GM12878 (cell line): ENCODE results near the gene OSBPL10. TPM values are rescaled to one million over a fixed set of nuclear protein-coding genes. Genes with fewer than 3 reads are reported as not detected.

ENCODE experiments used
- ATAC-seq: fragments of 200-7000 bp; cut with Tn5 transposase; 3 replicates; pipeline ENCODE4 v1.9.1; 2020; ENCODE audit warnings: mild to moderate bottlenecking, moderate library complexity
- BruUV-seq: library from RNA; stranded (reverse); fragments of 400-500 nt; replicated peaks from 2 replicates; lab custom pipeline; 2021; lab: Mats Ljungman, UMichigan
- CTCF ChIA-PET: fragments of 300-600 bp; sonication (Branson Sonifier 250); formaldehyde crosslinking; extraction: SDS; loops from one replicate; lab custom pipeline; 2021; ENCODE audit warnings: inconsistent platforms; lab: Yijun Ruan, JAX
- POLR2A ChIA-PET: fragments of 350-600 bp; formaldehyde crosslinking; extraction: SDS; loops from one replicate; lab custom pipeline; 2021; ENCODE audit warnings: inconsistent platforms; lab: Charles Lee
- RAD21 ChIA-PET: fragments of 300-600 bp; sonication (Branson Sonifier 250); formaldehyde crosslinking; loops from one replicate; lab custom pipeline; 2023; ENCODE audit warnings: antibody characterized with exemption; ENCODE audit not compliant: unreplicated experiment; lab: Charles Lee
- SMC1A ChIA-PET: fragments of 300-600 bp; sonication (Branson Sonifier 250); formaldehyde crosslinking; loops from one replicate; lab custom pipeline; 2023; ENCODE audit not compliant: unreplicated experiment, uncharacterized antibody; lab: Charles Lee
- DNase-seq: peaks from one replicate; pipeline ENCODE4 v3.0.0-alpha.2; 2011; ENCODE audit warnings: low read depth, low spot score
- FAIRE-seq: peaks from 3 replicates; lab custom pipeline; 2011; peaks lifted over from hg19 to GRCh38; lab: Jason Lieb, UNC
- H2AFZ ChIP-seq: 2 replicates; pipeline ENCODE4 v1.6.0; 2011; ENCODE audit warnings: low read depth, low read length, control low read depth; ENCODE audit not compliant: control insufficient read depth
- H3K27ac ChIP-seq: 2 replicates; pipeline ENCODE4 v1.5.1; 2011; ENCODE audit warnings: control low read depth; ENCODE audit not compliant: control insufficient read depth, insufficient read depth
- H3K27me3 ChIP-seq, 2 experiments: replicated peaks in 1 of 2; 2 replicates each; pipeline versions ENCODE4 v1.6.0 to v1.6.1; 2011; ENCODE audit warnings: low read length in 1 of 2; ENCODE audit not compliant: control insufficient read depth in 2 of 2, insufficient read depth in 2 of 2
- H3K36me3 ChIP-seq, 2 experiments: 2 replicates each; pipeline ENCODE4 v1.5.1; 2011; ENCODE audit warnings: low read length in 1 of 2; ENCODE audit not compliant: control insufficient read depth in 2 of 2, insufficient read depth in 2 of 2
- H3K4me1 ChIP-seq: 2 replicates; pipeline ENCODE4 v1.6.1; 2011; ENCODE audit warnings: mild to moderate bottlenecking, low read length, moderate library complexity, mixed read lengths; ENCODE audit not compliant: control insufficient read depth, insufficient read depth
- H3K4me2 ChIP-seq: 2 replicates; pipeline ENCODE4 v1.6.0; 2011; ENCODE audit warnings: control low read depth; ENCODE audit not compliant: control insufficient read depth, insufficient read depth
- H3K4me3 ChIP-seq: fragments of 200-600 bp; sonication (generic); 2 replicates; pipeline ENCODE4 v1.5.1; 2016
- H3K79me2 ChIP-seq: 2 replicates; pipeline ENCODE4 v1.6.0; 2011; ENCODE audit warnings: low read length; ENCODE audit not compliant: control insufficient read depth, insufficient read depth
- H3K9ac ChIP-seq: 2 replicates; pipeline ENCODE4 v1.8.0; 2011; ENCODE audit warnings: low read length, control low read depth, mixed read lengths; ENCODE audit not compliant: control insufficient read depth, insufficient read depth
- H3K9me3 ChIP-seq: replicated peaks from 3 replicates; pipeline ENCODE4 v1.5.1; 2011; ENCODE audit warnings: mild to moderate bottlenecking, low read length; ENCODE audit not compliant: control insufficient read depth, insufficient read depth
- H4K20me1 ChIP-seq: 2 replicates; pipeline ENCODE4 v1.6.0; 2011; ENCODE audit not compliant: control insufficient read depth, insufficient read depth
- BACH1 ChIP-seq: fragments of 450-650 bp; IDR thresholded peaks from 2 replicates; pipeline ENCODE4 v1.6.1; 2017; ENCODE audit warnings: mild to moderate bottlenecking, borderline replicate concordance
- YY1 ChIP-seq: IDR thresholded peaks from 2 replicates; pipeline ENCODE4 v1.6.1; 2011; ENCODE audit warnings: low read depth, mild to moderate bottlenecking, low read length
- ZBTB4 ChIP-seq: fragments of 450-650 bp; formaldehyde crosslinking; IDR thresholded peaks from 2 replicates; pipeline ENCODE4 v1.4.0; 2022; ENCODE audit warnings: mild to moderate bottlenecking, moderate library complexity
- ZNF384 ChIP-seq: IDR thresholded peaks from 2 replicates; pipeline ENCODE4 v1.6.1; 2012; ENCODE audit warnings: low read depth, mild to moderate bottlenecking, low read length, improper control_type of control experiment, borderline replicate concordance
- whole genome bisulfite sequencing: methylation state at CpG from one replicate; pipeline ENCODE4 v1.1.6; 2016; ENCODE audit warnings: low lambda C conversion rate; ENCODE audit not compliant: insufficient replicate concordance, insufficient coverage; ENCODE audit errors: missing lambda C conversion rate; 5-methylcytosine and 5-hydroxymethylcytosine counted together
- in situ Hi-C: fragments of 300-500 bp; cut with MboI; formaldehyde crosslinking; loops from 9 replicates; pipeline ENCODE4 v1.14.3; 2018; ENCODE audit warnings: mixed read lengths
- intact Hi-C: fragments of 100-400 bp; cut with micrococcal nuclease; formaldehyde crosslinking; loops from one replicate; pipeline ENCODE4 v1.14.2; 2022; ENCODE audit not compliant: unreplicated experiment
- polyA plus RNA-seq, 11 experiments: library from polyadenylated mRNA; depleted of rRNA in 4 of 11; unstranded in 6 of 11; stranded (reverse) in 5 of 11; fragments of >200 nt; fragmentation: Nextera tagmentation in 4 of 11; fragmentation: Illumina TruSeq in 1 of 11; extraction: Ambion mirVana in 4 of 11; extraction: Trizol in 1 of 11; gene quantifications; 1 replicate in 1 of 11; 2 replicates in 10 of 11; pipeline versions ENCODE4 v1.2.1 to v1.2.3, GENCODE V29; 2011 to 2016; ENCODE audit warnings: inconsistent platforms in 2 of 11, missing spikeins in 2 of 11, low read depth in 1 of 11
- total RNA-seq, 4 experiments: library from RNA; depleted of rRNA in 3 of 4; stranded (reverse); fragments of >200 nt in 3 of 4; fragmentation: Illumina TruSeq in 1 of 4; extraction: Trizol in 1 of 4; gene quantifications; 2 replicates each; pipeline versions ENCODE4 v1.2.1 to v1.2.3, GENCODE V29; 2013 to 2021
- TF ChIP-seq, protein P1 (sequence below): IDR thresholded peaks from 2 replicates; pipeline ENCODE4 v1.6.1; 2012; ENCODE audit warnings: low read length, inconsistent platforms

The OSBPL10 gene
- total and polyA plus RNA-seq, 10 of the 15 experiments (the other 5 are each of a cell fraction or from before 2014, with no cell fraction given) = 0.03 to 0.25 (median 0.09) TPM; not detected in 5

GRCh38 chr3:31815631-31816440, 165.2 kb downstream of the OSBPL10 start:
- no TSS peak for BruUV-seq
- H4K20me1 ChIP-seq = no peaks in the 10 kb centered on the region
- no peaks in the 10 kb centered on the region for H3K27me3 ChIP-seq
- RAD21 ChIA-PET = no interaction called here
- DNase-seq = no peak
- POLR2A ChIA-PET = interaction anchor here (0.5 to 0.6 kb wide), 2 partner anchors 13 to 892 kb away, joined by 3 to 6 read pairs; no protein-coding TSS in a partner anchor
- H3K4me3 ChIP-seq = no peak overlapping the region
- H2AFZ ChIP-seq = no peak overlapping the region
- SMC1A ChIA-PET = no interaction called here
- no peaks in the 10 kb centered on the region for H3K4me1 ChIP-seq
- CTCF ChIA-PET = no interaction called here
- H3K9ac ChIP-seq = no peak overlapping the region
- H3K4me2 ChIP-seq = no peak overlapping the region
- H3K9me3 ChIP-seq = no peaks in the 10 kb centered on the region
- no peaks in the 10 kb centered on the region for H3K36me3 ChIP-seq
- TF ChIP-seq, protein P1, sequence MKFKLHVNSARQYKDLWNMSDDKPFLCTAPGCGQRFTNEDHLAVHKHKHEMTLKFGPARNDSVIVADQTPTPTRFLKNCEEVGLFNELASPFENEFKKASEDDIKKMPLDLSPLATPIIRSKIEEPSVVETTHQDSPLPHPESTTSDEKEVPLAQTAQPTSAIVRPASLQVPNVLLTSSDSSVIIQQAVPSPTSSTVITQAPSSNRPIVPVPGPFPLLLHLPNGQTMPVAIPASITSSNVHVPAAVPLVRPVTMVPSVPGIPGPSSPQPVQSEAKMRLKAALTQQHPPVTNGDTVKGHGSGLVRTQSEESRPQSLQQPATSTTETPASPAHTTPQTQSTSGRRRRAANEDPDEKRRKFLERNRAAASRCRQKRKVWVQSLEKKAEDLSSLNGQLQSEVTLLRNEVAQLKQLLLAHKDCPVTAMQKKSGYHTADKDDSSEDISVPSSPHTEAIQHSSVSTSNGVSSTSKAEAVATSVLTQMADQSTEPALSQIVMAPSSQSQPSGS = no peak
- no peak for TF ChIP-seq ZBTB4
- no peak for TF ChIP-seq ZNF384
- no peak for TF ChIP-seq YY1
- TF ChIP-seq BACH1 = no peak
- TF ChIP-seq, all 136 proteins: peak for 0
- in situ Hi-C loops (no loop called here), intact Hi-C loops (no loop called here)
- Histone ChIP-seq H3K27ac (no peak overlapping the region), H3K79me2 (no peaks in the 10 kb centered on the region)
- FAIRE-seq (no peak), ATAC-seq (no peak)
- WGBS = 24% methylated on average over 11 of the region's 11 CpGs
